ENCODE results near the gene ARHGEF12. TPM values are rescaled to one million over a fixed set of nuclear protein-coding genes. Genes with fewer than 3 reads are reported as not detected.
A peak's percentile ranks its signal among the peaks of the same experiment; 100 is the strongest.

Gene ARHGEF12
- total and polyA plus RNA-seq, 8 donors: 13.8 to 74.7 (median 38.4) TPM

- FAIRE-seq (no peak), ATAC-seq (no peak), DNase-seq (no peak)
- no peak for TF ChIP-seq CTCF (IDR thresholded peaks at IDR 0.05)
- Histone ChIP-seq H3K27me3 (no peaks in the 10 kb centered on the region), H3K36me3 (no peaks in the 10 kb centered on the region), H3K4me1 (peaks cover 0 to 5% (median 0%) of the 10 kb centered on the region in 3 donors), H3K27ac (no peak overlapping the region), H3K9me3 (no peaks in the 10 kb centered on the region), H3K4me3 (no peak overlapping the region)
- intact Hi-C loops (cut with DNase I): no loop called here
- WGBS, 2 donors: 71 to 78% methylated on average over 11 of the region's 11 CpGs
Measured at GRCh38 chr11:120306519-120307242, 29.5 kb upstream of the ARHGEF12 start.

- ATAC-seq: no peak
- no peak for FAIRE-seq
- H3K27me3 ChIP-seq: no peaks in the 10 kb centered on the region
- no peak for DNase-seq
- H3K4me1 ChIP-seq: peaks cover 0 to 5% (median 0%) of the 10 kb centered on the region in 3 donors
- no peak for TF ChIP-seq CTCF (IDR thresholded peaks at IDR 0.05)
- intact Hi-C loops (cut with DNase I): no loop called here
- H3K36me3 ChIP-seq: no peaks in the 10 kb centered on the region
- WGBS, 2 donors: 82 to 91% methylated on average over 11 of the region's 11 CpGs
- H3K27ac ChIP-seq: no peak overlapping the region
- no peak overlapping the region for H3K4me3 ChIP-seq
- H3K9me3 ChIP-seq: no peaks in the 10 kb centered on the region
Measured at GRCh38 chr11:120307476-120307875, 28.7 kb upstream of the ARHGEF12 start.

GRCh38 chr11:120308081-120308480, 28.1 kb upstream of the ARHGEF12 start:
- Histone ChIP-seq H3K27me3 (no peaks in the 10 kb centered on the region), H3K27ac (no peak overlapping the region), H3K9me3 (no peaks in the 10 kb centered on the region), H3K4me3 (no peak overlapping the region), H3K36me3 (no peaks in the 10 kb centered on the region), H3K4me1 (no peaks in the 10 kb centered on the region)
- intact Hi-C loops (cut with DNase I): no loop called here
- ATAC-seq (no peak), FAIRE-seq (no peak), DNase-seq (no peak)
- TF ChIP-seq CTCF (IDR thresholded peaks at IDR 0.05): no peak
- 79 to 84% methylated on average over 7 of the region's 7 CpGs for WGBS, 2 donors

- WGBS, 2 donors: 30 to 35% methylated on average over 3 of the region's 3 CpGs
- no peaks in the 10 kb centered on the region for H3K9me3 ChIP-seq
- H3K27ac ChIP-seq: no peak overlapping the region
- H3K27me3 ChIP-seq: no peaks in the 10 kb centered on the region
- no peaks in the 10 kb centered on the region for H3K4me1 ChIP-seq
- no peaks in the 10 kb centered on the region for H3K36me3 ChIP-seq
- peak in 2 of 4 donors; percentile 32 to 50 for ATAC-seq
- no peak for FAIRE-seq
- intact Hi-C loops (cut with DNase I): no loop called here
- H3K4me3 ChIP-seq: no peak overlapping the region
- TF ChIP-seq CTCF (IDR thresholded peaks at IDR 0.05): no peak
- no peak for DNase-seq
Measured at GRCh38 chr11:120310870-120311269, 25.3 kb upstream of the ARHGEF12 start.

GRCh38 chr11:120314861-120315260, 21.4 kb upstream of the ARHGEF12 start:
- peaks cover 0 to 12% (median 0%) of the 10 kb centered on the region in 3 donors for H3K4me1 ChIP-seq
- no peak for FAIRE-seq
- no peak overlapping the region for H3K4me3 ChIP-seq
- TF ChIP-seq CTCF (IDR thresholded peaks at IDR 0.05): no peak
- H3K27me3 ChIP-seq: no peaks in the 10 kb centered on the region
- no peak for ATAC-seq
- H3K9me3 ChIP-seq: no peaks in the 10 kb centered on the region
- WGBS, 2 donors: 85 to 86% methylated on average over 3 of the region's 3 CpGs
- no peak overlapping the region for H3K27ac ChIP-seq
- intact Hi-C loops (cut with DNase I): no loop called here
- DNase-seq: no peak
- no peaks in the 10 kb centered on the region for H3K36me3 ChIP-seq

All from pancreas (tissue), 10 donors.